ENCODE measurements around the gene AGAP3.
A peak's percentile ranks its signal among the peaks of the same experiment; 100 is the strongest.

Gene AGAP3

DNA sequence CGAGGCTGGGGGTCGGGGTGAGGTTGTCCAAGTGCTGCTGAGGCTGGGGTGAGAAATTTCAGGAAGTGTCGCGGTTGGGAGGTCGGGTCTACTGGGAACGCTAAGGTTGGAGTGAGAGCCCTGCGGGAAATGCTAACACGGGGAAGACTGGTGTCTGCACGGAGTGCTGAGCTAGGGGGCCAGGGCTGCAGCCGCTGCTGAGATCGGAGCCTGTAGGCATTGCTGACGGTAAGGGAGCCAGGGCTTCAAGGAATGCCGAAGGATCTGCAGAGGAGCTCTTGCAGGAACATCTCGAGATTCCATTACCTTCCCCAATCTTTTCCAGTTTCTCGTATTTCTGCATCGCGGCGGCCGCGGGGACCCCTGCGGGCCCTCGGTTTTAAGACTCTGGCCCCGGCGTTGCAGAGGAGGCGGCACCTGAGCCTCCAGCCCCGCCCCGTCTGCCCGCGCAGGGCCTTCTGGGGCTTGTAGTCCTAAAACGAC is 28.7 kb upstream of the AGAP3 start, which contains the start of gene CDK5:
Gene CDK5 (minus strand): TSS at position 392 of the 483 bp plus-strand sequence. CDS start 49 bp downstream, at position 343.
- peak within 1 kb of the TSS; percentile 61 to 95 (median 76) for H3K4me3 ChIP-seq
- peak within 1 kb of the TSS; percentile 27 to 98 (median 92) for H3K27ac ChIP-seq

DNA sequence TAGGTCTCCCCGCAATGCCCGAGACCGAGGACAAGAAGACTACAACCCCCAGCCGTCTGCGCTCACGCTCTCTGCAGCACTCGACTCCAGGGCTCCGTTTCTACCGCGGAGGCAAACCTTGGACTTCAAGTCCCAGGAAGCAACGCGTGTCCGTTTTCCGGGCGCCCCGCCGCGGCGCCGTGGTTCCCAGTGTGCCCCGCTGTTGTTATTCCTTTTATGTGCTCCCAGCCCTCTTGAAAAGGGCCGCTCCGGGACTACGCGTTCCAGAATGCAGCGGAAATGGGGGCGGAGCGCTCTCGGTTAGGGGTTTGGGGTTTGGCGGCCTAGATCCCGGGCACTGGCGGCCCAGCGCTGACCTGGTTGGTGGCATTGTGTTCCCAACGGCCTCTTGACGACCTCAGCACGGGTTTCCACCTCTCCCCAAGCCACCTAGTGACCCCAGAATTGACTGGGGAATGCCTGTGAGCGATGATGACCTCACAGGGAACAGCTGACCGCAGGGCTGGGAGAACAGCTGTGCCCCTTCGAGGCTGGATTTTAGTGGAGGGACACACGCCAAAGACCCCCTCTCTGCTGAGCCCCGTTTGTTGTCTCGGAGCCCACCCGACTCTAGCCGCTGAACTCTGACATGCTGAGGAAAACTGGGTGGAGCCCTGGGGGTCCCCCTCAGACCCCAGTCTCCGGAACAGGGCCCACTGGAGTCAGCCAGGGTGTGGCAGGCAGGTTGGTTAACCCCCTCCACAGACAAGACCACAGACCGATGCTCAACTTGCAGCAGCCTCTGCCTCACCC is 28.1 kb upstream of the AGAP3 start:
- H3K4me3 ChIP-seq, result peak overlapping the region; percentile 61 to 95 (median 76)
- peak overlapping the region; percentile 27 to 98 (median 92) for H3K27ac ChIP-seq

DNA sequence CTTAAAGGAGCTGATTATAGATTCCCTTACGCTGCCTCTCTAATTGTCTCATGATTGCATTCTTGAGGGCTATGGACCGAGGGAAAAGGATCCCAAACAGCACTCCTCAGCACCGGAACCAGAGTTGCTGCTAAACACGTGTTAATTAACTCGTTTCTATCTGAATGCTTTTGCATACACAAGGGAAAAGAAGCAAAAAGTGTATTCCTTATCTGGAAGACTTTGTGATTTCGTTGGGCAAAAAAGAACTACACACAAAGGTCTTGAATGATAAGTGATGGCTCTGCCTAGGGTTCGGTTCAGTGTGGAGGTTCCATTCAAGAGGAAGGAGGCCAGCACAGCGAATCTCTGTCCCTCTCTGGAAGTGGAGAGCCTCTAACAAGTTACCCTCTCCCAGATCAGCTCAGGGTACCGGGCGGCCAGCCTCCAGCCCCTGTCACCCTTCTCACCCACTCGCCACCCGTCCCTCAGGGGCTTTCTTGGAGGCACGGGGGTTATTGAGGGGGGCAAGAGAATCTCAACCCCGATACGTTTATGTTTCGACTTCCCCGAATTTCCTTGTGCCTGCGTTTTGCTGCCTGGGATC is 27.4 kb upstream of the AGAP3 start:
- Histone ChIP-seq H3K4me3 (peak overlapping the region; percentile 61 to 95 (median 76)), H3K27ac (peak overlapping the region; percentile 50 to 98 (median 92))

DNA sequence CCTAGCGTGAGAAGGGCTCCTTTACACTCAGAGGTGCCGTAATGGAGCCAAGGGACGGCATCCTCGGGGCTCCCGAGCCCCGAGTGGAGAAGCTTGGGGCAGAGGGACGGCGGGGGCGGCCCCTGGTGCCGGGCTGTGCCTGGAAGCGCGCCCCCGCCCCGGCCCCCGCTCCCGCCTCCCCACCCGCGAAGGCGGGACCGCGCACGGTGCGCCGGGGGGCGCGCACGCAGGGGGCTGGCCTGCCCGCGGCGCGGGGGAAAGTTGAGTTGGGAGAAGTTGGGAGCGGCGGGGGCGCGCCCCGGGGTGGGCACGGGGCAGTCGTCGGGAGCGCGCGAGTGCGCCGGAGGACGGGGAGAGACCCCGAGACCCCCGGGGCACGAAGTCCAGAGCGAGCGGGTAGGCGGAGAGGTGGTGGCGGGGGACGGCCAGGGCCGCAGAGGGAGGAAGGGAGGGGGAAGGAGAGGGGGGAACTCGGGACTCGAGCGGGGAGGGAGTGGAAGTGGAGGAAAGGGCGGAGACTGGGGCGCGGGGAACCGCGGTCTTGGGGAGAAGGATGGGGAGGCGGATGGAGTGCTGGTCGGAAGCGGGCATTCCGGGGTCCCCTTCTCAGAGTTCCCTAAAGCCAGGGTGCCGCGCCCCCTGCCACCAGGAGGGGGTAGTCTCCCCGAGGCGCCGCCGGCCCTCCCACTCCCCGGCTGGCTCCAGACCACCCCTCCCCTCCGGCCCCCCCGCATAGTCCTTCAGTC is 26.7 kb upstream of the AGAP3 start, which contains the start of gene SLC4A2:
Gene SLC4A2 (plus strand): TSS at position 223 of the 746 bp plus-strand sequence. CDS start 2,399 bp downstream, outside the sequence.
- peak within 1 kb of the TSS; percentile 79 to 98 (median 92) for H3K27ac ChIP-seq
- peak within 1 kb of the TSS; percentile 61 to 95 (median 76) for H3K4me3 ChIP-seq

DNA sequence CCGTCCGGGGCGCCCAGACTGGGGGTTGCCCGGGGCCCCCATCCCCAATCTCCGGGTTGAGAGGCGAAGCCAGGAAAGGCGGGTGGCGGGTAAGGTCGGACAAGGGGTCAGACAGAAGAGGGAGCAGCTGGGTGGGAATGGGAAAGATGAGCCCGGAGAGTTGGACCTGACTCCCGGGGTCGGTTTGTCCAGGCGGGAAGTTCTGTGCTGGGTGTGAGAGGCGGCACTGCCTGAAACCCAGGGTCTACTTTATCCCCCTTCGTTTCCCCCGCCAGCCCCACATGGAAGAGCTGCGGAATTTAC is 26.2 kb upstream of the AGAP3 start:
- H3K4me3 ChIP-seq, result peak overlapping the region; percentile 61 to 95 (median 76)
- peak overlapping the region; percentile 79 to 98 (median 92) for H3K27ac ChIP-seq

DNA sequence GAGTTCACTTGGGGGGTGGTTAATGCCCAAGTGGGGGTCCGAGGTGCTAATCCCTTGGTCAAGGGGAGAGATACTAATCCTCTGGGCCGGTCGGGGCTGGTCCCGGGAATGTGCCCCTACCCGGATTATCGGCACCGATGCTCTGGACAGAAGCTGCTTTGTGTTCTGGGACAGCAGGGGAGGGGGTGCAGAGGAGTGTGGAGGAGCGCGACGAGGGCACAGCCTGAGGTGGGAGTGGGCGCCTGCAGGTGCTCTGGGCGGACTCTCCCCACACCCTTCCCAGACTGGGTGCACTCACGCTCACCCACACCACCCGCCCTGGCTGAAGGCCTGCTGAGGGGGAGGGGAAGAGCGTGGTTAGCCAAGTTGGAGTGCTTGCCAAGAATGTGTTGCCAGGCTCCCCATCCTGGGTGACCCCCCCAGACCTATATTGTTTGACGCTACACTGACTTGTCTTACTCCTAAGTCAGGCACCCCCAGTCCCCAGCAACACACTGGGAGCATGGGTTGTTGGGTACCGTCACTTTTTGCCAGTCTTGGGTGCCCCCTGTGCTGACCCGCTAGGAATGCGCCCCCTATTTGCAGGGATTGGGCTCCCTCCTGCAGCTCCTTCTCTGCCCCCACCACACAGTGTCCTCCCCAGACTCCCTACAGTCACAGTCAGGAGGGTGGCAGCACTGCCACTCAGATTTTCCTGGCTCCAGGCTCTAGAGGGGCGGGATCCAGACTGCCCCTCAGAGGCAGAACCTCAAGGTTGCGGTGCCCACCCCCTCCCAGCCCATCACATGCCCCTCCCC is 25.7 kb upstream of the AGAP3 start:
- peak overlapping the region in 20 of 21 experiments; percentile 83 to 98 (median 92) for H3K27ac ChIP-seq

DNA sequence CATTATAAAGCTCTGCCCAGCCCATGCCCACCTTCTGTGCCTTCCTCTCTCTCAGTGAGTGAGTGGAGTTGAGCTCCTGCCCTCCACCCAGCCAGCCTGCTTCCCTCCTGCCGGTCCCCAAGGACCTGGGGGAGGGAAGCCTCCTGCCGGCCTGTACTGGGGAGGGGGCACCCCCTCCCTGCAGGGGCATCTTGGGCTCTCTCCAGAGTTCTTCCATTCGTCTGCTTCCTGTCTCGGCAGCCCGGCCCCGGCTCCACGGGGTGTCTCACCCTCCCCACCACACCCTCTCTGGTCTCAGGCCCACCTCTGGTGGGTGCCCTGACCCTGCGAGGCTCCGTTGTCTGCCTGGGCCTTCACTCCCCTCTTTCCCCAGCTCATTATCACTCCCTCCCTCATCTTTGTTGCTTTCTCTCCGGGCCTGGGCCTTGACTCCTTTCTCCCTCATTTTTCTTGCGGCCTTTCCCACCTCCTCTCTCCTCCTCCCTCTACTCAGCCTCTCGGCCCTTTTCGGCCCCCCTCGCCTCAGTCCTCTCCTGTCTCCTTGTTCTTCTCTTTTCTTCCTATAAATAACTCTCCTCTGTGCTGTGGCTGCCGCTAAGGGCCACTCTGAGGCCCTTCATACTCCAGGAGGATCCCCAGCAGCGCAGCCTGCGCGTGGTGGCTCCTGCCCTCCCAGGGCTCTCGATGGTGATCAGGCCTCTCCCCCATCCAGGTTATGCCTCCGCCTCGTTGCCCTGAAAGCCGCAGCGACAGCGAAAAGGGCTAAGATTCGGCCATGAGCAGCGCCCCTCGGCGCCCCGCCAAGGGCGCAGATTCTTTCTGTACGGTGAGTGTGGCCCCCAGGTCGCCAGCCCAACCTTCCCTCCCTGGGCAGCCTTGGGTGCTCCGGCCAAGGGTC is 24.8 kb upstream of the AGAP3 start:
- Histone ChIP-seq H3K4me3 (no peak overlapping the region), H3K27ac (peak overlapping the region in 13 of 21 experiments; percentile 6 to 98 (median 91))

More for the DNA sequence above, 25.7 kb upstream of the AGAP3 start:
- H3K4me3 ChIP-seq, result peak overlapping the region; percentile 61 to 95 (median 76)

DNA sequence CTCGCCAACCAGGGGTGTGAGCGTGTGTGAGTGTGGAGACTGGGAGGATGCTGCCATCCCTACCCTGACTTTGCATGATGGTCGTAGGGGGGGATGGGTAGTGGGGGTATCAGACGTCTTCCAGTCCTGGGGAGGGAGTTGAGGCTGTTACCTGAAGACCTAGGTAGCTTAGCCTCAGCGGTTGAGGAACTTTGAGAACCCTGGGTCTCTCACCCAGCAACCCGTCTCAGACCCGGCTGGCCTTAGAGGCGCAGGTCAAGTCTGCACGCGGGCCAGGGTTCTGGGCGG is 24.2 kb upstream of the AGAP3 start:
- peak overlapping the region in 5 of 21 experiments; percentile 6 to 91 (median 39) for H3K27ac ChIP-seq
- no peak overlapping the region for H3K4me3 ChIP-seq

DNA sequence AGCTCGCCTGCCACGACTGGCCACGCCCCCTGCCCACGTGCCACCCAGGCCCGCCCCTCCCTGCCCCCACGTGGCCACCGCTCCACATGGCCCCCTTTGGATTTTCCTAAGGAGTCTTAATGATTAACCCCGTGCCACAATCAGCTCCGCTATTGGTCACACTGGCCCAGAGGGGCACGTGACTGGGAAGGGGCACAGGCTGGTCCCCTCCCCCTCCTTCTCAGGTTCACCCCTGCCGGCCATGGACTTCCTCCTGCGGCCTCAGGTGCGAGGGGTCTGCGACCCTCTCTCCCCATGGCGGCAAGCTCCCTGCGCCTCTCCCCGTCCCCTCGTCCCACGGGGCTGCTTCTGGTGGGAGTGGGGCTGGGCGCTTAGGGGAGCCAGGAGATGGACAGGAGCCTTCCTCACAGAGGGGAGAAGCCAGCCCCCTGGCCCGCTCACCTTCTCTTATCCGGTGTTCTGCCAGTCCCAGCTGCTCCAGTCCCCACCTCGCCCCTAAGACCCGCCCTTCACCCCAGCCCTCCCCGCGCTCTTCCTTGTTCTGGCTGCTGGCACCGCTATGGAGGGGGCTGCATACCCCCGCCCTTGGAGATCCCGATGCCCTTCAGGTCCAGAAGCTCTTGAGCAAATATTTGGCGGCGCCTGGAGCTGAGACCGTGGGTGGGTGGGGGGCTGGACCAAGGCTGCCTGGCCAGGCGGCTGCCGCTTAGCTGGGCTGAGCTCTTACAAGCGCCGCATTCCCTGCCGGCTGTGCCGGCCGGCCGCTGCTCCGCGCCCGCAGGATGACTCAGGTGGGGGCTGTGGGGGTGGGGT is 23.7 kb upstream of the AGAP3 start:
- H3K4me3 ChIP-seq, result no peak overlapping the region
- peak overlapping the region in 17 of 21 experiments; percentile 1 to 71 (median 44) for H3K27ac ChIP-seq

DNA sequence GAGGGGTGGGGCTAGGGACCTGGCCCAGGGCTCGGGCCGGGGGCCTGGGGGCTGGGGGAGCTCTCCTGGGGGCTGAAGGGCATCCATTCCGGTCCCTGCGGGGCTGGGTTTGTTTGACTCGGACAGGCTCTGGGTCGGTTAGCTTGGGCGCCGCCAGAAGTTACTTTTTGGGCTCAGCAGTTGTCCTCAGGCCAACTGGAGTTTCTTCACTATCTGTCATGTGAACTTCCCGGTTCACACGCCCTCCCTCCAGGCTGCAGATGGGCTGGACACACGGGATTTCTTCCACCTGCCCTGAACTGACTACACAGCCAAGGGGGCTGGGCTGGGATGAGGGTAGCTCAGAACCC is 23.1 kb upstream of the AGAP3 start:
- H3K4me3 ChIP-seq, result no peak overlapping the region
- H3K27ac ChIP-seq, result peak overlapping the region in 15 of 21 experiments; percentile 1 to 71 (median 45)

DNA sequence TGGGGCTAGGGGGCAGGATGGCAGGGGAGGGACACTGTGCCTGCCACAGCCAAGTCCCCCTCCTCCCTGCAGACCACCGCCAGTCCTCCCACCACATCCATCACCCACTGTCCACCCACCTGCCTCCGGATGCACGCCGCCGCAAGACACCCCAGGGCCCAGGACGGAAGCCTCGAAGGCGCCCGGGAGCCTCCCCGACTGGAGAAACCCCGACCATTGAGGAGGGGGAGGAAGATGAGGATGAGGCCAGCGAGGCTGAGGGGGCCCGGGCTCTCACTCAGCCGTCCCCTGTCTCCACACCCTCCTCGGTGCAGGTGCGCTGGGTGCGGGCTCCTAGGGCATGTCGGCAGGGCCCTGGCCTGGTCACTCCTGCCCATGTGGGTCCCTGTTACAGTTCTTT is 21.8 kb upstream of the AGAP3 start:
- Histone ChIP-seq H3K4me3 (no peak overlapping the region), H3K27ac (peak overlapping the region in 1 of 21 experiments; percentile 71)

DNA sequence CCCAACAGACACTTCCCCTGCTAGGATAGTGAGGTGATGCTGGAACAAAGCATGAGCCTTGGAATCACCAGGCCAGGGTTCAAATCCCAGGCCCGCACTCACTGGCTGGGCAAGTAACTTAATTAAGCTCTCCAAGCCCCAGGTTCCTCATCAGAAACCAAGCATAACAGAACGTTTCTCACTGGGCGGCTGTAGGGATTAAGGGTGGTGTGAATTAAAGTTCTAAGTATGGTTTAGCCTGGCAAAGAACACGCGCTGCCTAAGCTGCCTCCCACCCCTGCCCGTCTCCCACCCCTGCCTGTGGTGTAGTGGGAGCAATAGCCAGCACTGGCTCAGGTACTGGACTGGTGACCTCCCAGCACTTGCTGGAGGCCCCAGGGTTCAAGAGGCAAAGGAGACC is 21.3 kb upstream of the AGAP3 start:
- Histone ChIP-seq H3K27ac (no peak overlapping the region), H3K4me3 (no peak overlapping the region)

DNA sequence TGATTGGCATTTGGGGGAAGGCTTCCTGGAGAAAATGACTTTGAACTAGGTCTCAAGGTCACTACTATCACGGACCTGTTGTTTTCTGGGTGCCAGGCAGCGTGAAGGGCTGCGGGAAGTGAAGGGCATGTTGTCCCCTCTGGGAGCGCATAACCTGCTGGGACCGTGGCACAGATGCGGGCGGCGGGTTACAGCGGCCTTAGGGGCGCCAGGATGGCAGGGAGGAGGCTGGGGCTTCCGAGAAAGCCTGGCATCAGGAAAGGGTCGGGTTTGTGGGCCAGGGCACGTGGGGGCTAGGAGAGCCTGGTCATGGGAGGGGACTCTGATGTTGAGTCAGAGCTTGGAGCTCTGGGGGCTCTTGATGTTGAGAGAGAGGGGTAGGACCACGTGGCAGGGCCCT is 20.8 kb upstream of the AGAP3 start:
- no peak overlapping the region for H3K4me3 ChIP-seq
- no peak overlapping the region for H3K27ac ChIP-seq

DNA sequence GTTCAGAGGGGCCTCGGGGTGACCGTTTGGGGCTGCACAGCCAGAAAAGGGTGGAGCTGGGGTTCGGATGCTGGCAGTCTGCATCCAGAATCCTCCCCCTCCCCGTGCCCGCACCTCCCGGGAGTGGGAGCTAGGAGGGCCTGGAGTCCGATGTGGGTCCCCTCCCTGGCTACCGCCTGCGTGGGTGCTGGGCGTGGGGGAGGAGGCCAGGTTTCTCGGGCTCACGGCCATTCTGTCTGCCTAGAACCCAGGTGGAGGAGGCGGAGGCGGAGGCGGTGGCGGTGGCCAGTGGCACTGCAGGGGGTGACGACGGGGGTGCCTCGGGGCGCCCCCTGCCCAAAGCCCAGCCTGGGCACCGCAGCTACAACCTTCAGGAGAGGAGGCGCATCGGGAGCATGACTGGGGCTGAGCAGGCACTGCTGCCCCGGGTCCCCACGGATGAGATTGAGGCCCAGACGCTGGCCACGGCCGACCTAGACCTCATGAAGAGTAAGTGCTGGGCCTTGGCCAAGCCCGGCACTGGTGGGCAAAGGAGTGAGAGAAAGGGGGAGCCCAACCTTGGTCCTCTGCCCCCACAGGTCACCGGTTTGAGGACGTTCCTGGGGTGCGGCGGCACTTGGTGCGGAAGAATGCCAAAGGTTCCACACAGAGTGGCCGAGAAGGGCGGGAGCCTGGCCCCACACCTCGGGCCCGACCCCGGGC is 19.9 kb upstream of the AGAP3 start:
- no peak overlapping the region for H3K4me3 ChIP-seq
- H3K27ac ChIP-seq, result no peak overlapping the region

DNA sequence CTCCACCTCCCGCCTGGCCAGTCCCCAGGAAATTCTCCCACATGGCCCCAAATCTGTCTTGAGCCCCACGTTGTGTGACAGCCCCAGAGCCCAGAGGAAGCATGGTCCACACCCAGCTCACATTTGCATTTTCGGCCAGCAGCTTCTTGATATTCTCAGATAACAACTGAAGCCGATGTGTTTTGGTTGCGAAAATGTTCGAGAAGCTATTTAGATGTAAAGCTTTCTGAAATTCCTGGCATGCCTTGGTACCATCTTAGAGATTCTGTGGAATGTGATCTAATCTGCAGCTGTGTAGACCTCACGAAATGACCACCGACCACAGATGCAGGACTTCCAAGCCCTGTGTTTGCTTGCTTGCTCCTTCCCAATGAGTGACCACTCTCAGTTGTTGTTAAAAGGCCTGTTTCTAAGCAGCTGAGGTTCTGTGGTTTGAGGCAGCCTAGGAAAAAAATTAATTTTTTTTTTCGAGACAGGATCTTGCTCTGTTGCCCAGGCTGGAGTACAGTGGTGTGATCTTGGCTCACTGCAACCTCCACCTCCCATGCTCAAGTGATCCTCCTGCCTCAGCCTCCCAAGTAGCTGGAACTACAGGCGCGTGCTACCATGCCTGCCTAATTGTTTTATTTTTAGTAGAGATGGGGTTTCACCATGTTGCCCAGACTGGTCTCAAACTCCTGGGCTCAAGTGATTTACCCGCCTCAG is 18.1 kb upstream of the AGAP3 start:
- no peak overlapping the region for H3K4me3 ChIP-seq
- no peak overlapping the region for H3K27ac ChIP-seq

DNA sequence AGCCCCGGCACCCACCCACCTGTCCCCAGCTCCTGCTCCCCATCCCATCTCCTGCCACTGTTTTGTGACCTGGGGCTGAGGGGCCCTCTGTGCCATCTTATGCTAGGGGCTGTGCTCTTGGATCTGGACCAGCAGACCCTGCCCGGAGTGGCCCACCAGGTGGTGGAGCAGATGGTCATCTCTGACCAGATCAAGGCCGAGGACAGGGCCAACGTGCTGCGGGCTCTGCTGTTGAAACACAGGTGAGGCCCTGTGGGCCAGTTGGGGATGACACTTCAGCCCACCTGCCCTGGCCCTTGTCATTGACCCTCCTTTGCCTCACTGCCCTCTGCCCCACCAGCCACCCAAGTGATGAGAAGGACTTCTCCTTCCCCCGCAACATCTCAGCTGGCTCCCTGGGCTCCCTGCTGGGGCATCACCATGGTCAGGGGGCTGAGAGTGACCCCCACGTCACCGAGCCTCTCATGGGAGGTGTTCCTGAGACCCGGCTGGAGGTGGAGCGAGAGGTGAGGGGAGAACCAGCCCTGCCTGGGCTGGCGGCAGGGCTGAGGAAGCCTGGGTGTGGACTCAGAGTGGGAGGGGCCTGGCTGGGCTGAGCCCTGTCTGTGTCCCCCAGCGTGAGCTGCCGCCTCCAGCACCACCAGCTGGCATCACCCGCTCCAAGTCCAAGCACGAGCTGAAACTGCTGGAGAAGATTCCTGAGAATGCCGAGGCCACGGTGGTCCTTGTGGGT is 16.3 kb upstream of the AGAP3 start:
- H3K4me3 ChIP-seq, result no peak overlapping the region

More for the DNA sequence above, 16.3 kb upstream of the AGAP3 start:
- H3K27ac ChIP-seq, result no peak overlapping the region
